HG03575 (cell line): ENCODE data around the gene SORL1.
A peak's percentile ranks its signal among the peaks of the same experiment; 100 is the strongest.

Source experiments
- ATAC-seq: cut with Tn5 transposase; IDR thresholded peaks from one replicate; pipeline ENCODE4 v1.9.1; 2021; ENCODE audit not compliant: unreplicated experiment, insufficient number of reproducible peaks, low FRiP score; ENCODE audit errors: extremely low read depth

The SORL1 gene

DNA sequence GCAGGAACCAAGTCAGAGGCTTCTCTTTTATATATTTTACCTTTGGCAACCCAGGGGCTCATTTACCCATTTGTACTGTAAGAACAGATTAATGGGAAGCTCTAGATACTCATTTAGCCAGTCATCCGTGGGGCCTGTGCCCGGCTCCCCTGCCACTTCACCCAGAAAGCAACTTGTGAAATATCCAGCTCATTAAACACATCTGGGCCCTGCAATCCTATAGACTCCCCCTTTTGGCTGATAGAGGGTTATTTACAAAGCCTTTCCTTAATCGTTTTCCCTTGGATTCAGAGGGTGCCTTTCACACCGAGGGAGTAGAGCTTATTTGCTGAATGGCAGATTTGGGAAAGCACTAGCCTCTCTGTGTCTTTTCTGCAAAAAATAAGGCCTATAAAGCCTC is 119.4 kb downstream of the SORL1 start:
- ATAC-seq, result no peak

- ATAC-seq, result no peak
Observed at GRCh38 chr11:121572571-121573059, 120.5 kb downstream of the SORL1 start.

GRCh38 chr11:121574801-121575200 is 122.7 kb downstream of the SORL1 start:
- ATAC-seq, result no peak

GRCh38 chr11:121575250-121575962 is 123.3 kb downstream of the SORL1 start:
- no peak for ATAC-seq

GRCh38 chr11:121575963-121576290 is 123.8 kb downstream of the SORL1 start:
- ATAC-seq, result no peak

GRCh38 chr11:121576531-121576930 is 124.4 kb downstream of the SORL1 start:
- no peak for ATAC-seq

DNA sequence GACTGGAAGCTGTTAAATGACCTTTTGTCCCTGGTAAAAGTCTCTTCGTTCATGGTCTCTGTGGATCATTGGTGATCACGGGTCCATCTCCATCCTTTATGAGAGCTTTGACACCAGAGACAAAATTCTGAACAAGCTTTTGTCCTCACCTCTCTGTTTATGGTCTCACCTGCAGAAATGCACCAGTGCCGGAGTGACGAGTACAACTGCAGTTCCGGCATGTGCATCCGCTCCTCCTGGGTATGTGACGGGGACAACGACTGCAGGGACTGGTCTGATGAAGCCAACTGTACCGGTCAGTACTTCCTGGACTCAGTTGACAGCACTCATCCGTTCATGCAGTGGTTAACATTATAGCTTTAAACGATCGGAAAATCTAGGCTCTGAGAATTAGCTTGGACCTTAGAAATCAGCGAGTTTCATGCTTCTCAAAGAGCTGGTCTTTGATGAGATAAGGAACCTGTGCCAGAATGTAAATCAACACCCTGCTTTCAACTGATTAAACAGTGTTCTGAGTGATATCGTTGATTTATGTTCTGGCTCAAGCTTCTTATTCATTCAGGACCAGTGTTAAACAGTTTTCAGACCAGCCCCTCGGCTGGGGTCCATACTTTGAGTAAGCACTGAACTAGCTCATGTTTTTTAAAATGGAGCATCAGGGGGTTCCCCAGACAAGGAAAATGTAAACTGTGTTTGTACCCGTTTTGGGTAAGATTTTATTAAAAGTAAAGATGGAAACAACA is 125.2 kb downstream of the SORL1 start:
- ATAC-seq, result no peak

- no peak for ATAC-seq
Observed at GRCh38 chr11:121578251-121578976, 126.3 kb downstream of the SORL1 start.

GRCh38 chr11:121580154-121580553 is 128.0 kb downstream of the SORL1 start:
- ATAC-seq, result no peak

DNA sequence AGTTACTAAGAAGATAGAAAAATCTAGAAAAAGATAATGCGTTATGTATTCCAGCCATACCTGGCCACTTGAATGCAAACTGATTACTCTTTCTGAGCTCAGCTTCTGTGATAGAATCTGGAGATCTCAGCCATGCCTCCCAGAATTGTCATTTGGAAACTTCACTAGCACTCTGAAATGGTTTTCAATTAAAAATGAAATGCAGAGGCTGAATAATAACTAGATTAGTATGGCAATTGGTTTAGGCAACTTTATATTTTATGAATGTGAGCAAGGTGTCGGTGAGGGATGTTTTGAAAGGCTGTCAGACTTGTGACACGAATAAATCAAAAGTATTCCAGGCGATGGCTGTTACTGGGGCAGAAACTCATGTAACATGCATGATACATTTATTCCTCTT is 129.5 kb downstream of the SORL1 start:
- no peak for ATAC-seq

DNA sequence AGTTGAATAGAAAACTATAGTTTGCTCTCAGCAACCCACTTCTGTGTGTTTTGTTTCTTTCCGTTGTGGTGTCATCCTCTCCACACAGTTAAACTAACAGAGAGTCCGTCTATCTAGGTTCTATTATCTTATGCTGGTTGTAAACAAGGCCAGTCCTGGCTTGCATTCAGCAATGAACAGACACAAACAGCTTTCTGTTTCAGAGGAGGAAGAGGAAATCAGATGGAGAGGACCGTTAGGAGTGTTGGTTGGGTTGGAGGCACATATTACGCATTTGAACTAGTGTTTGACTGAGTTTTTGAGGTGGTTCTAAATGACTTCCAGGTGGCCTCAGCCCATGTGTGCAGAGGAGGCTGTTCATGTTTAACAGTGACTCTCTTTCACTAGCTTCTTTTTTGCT is 130.2 kb downstream of the SORL1 start:
- no peak for ATAC-seq

GRCh38 chr11:121583825-121584224 is 131.7 kb downstream of the SORL1 start:
- ATAC-seq, result no peak

- no peak for ATAC-seq
Observed at GRCh38 chr11:121586750-121587149, 134.6 kb downstream of the SORL1 start.

DNA sequence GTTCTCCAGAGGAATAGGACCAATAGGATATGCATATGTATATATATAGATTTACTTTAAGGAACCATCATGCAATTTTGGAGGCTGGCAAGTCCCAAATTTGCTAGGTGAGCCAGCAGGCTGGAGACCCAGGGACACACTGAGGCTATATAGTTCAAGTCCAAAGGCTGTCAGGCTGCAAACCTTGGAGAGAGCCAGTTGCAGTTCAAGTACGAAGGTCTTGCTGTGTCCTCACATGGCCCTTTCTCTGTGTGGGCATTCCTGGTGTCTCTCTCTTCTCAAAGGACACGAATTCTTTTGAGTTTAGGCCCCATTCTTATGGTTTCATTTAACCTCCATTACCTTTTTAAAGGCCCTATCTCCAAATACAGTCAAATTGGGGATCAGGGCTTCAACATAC is 135.1 kb downstream of the SORL1 start:
- no peak for ATAC-seq

DNA sequence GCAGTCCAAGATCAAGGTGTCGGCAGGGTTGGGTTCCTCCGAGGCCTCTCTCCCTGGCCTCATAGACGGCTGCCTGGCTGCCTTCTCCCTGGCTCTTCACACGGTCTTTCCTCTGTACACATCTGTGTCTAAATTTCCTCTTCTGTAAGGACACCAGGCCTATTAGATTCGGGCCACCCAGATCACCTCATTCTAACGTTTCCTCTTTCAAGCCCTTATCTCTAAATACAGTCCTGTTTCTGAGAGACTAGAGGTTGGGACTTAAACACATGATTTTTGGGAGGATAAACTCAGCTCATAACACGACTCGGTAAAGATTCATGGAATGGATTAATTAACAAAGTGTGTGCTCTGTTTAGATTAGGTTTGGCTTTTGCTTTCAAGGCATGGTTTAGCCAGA is 136.6 kb downstream of the SORL1 start:
- no peak for ATAC-seq

- peak; percentile 53 for ATAC-seq
Observed at GRCh38 chr11:121589946-121590537, 137.9 kb downstream of the SORL1 start.

- no peak for ATAC-seq
Observed at GRCh38 chr11:121590772-121591404, 138.8 kb downstream of the SORL1 start.

DNA sequence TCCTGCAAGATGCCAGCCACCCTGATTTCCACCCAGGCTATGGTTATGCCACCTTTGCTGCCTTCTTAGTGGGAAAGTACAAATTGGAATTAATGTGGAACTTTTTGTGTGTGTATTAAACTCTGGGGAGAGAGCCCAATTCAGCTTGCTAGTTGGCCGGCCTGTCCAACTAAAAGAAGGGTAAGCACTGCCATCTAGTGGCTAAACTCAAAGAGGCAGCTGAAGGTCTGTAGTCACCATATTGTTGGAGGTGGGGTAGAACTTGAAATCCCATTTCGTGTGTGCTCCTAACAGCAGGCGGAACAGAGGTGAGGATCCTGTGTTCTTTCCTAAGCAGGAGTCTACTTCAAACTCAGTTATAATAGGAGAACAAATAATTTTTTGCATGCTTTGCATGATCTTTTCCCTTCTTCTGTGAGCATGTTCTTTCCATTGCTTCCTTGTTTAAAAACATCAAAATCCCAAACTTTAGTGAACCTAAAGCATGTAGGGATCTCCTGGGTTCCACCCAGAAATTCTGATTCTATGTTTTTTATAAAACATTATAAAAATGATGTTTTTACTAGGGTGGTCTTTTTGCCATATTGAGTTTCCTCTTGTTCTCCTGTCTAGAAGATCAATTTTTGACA is 139.4 kb downstream of the SORL1 start:
- no peak for ATAC-seq

DNA sequence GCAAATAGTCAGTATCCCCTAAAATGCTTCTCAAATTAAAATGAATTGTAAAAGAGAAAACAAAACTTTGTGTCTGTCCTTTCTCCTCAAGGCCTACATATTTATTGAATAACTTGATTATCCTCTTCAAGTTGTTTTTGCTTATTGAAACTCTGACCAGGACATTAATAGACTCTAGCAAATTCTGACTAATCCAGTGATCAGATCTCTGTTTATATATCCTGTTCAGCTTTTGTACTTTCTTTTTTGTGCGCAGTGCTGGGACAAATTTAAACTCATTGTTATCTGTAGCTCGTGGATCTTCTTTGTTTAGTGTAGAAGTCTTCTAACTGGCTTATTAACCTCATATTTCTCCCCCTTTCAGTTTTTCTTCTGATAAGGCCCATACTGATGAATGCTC is 140.6 kb downstream of the SORL1 start:
- no peak for ATAC-seq
